ENCODE measurements around the gene GTF3C5. TPM values are rescaled to one million over a fixed set of nuclear protein-coding genes. Genes with fewer than 3 reads are reported as not detected.

GTF3C5 gene
- total RNA-seq, 4 donors from 2014 or later: 48.2 to 55.3 (median 48.9) TPM

GRCh38 chr9:133049043-133049442, 18.2 kb downstream of the GTF3C5 start:
- Histone ChIP-seq H3K27me3 (no peaks in the 10 kb centered on the region), H3K36me3 (peaks cover 41 to 100% (median 68%) of the 10 kb centered on the region in 3 donors), H3K9me3 (no peaks in the 10 kb centered on the region), H3K4me3 (no peak overlapping the region), H3K4me1 (no peaks in the 10 kb centered on the region), H3K27ac (no peak overlapping the region)
- WGBS, 2 donors: 84 to 87% methylated on average over 12 to 13 of the region's 13 CpGs
- TF ChIP-seq CTCF (IDR thresholded peaks at IDR 0.05): no peak
- no peak for DNase-seq
- intact Hi-C loops (cut with DNase I): no loop called here

GRCh38 chr9:133050142-133050541, 19.3 kb downstream of the GTF3C5 start:
- no peak for TF ChIP-seq CTCF (IDR thresholded peaks at IDR 0.05)
- no peak for TF ChIP-seq POLR2A (IDR thresholded peaks at IDR 0.05)
- no peaks in the 10 kb centered on the region for H3K9me3 ChIP-seq
- intact Hi-C loops (cut with DNase I): loop anchor here (5.0 kb wide), 1 partner anchor 92 kb away; no protein-coding TSS in a partner anchor
- peaks cover 0 to 2% (median 0%) of the 10 kb centered on the region in 3 donors for H3K4me1 ChIP-seq
- no peak for DNase-seq
- H3K27me3 ChIP-seq: no peaks in the 10 kb centered on the region
- no peak overlapping the region for H3K27ac ChIP-seq
- WGBS, 2 donors: 51 to 58% methylated on average over 6 of the region's 6 CpGs
- H3K4me3 ChIP-seq: no peak overlapping the region
- peaks cover 51 to 100% (median 68%) of the 10 kb centered on the region in 3 donors for H3K36me3 ChIP-seq

GRCh38 chr9:133050781-133051180, 20.0 kb downstream of the GTF3C5 start:
- Histone ChIP-seq H3K27ac (no peak overlapping the region), H3K4me3 (no peak overlapping the region), H3K36me3 (peaks cover 52 to 100% (median 62%) of the 10 kb centered on the region in 3 donors), H3K4me1 (peaks cover 0 to 8% (median 3%) of the 10 kb centered on the region in 3 donors), H3K27me3 (no peaks in the 10 kb centered on the region), H3K9me3 (no peaks in the 10 kb centered on the region)
- intact Hi-C loops (cut with DNase I): loop anchor here (5.0 kb wide), 1 partner anchor 92 kb away; no protein-coding TSS in a partner anchor
- WGBS, 2 donors: 68 to 95% methylated on average over 7 of the region's 10 CpGs
- no peak for DNase-seq
- no peak for TF ChIP-seq POLR2A (IDR thresholded peaks at IDR 0.05)
- no peak for TF ChIP-seq CTCF (IDR thresholded peaks at IDR 0.05)

GRCh38 chr9:133051281-133051900, 20.6 kb downstream of the GTF3C5 start:
- peaks cover 52 to 100% (median 57%) of the 10 kb centered on the region in 3 donors for H3K36me3 ChIP-seq
- 95 to 96% methylated on average over 6 to 10 of the region's 20 CpGs for WGBS, 2 donors

More at GRCh38 chr9:133051281-133051900, 20.6 kb downstream of the GTF3C5 start:
- no peak for DNase-seq
- no peaks in the 10 kb centered on the region for H3K27me3 ChIP-seq
- H3K4me1 ChIP-seq: peaks cover 5 to 14% (median 8%) of the 10 kb centered on the region in 3 donors
- H3K27ac ChIP-seq: no peak overlapping the region
- TF ChIP-seq POLR2A (IDR thresholded peaks at IDR 0.05): no peak
- TF ChIP-seq CTCF (IDR thresholded peaks at IDR 0.05): no peak
- intact Hi-C loops (cut with DNase I): loop anchor here (5.0 kb wide), 1 partner anchor 91 kb away; no protein-coding TSS in a partner anchor
- no peak overlapping the region for H3K4me3 ChIP-seq
- no peaks in the 10 kb centered on the region for H3K9me3 ChIP-seq
